ENCODE results near the gene FAM200B.

The FAM200B gene

DNA sequence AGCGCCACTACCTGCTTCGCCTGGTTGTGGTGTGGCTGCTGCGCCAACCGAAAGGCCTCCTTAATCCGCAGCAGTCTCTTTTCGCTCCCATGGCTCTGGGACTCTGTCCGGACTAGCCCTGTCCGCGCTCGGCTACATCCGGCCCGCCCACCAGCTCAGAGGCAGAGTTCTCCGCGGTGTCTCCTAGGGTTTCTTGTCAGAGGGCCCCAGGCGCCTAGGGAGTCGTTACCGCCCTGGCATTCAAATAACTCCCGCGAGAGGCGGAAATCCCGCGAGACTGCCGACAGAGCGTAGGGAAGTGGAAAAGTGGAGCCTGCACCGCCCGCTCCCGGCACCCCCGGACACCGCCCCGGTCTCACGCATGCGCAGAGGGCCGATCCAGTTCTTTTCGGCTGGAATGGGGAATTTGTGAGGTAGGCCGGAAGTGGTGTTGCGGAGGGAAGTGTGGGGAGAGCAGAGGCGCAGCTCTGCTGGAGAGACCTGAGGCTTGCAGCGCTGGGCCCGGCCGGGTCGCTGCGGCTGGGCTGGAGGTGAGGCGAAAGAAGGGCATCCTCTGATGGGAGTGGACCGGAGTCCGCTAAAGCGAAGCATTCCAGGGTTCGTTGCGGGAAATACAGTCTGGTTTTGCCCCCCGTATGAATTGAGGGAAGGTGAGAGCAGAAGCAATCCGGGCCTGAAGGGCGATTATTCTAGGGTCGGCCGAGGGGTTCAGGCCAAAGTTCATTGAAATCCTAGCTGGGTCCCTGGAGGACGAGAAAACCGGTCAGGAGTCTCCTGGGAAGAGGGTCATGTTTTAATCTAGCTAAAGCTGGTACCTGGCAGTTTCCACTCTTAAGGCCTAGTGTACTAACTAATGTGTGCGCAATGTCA, at the start of gene FAM200B:
TSS of gene FAM200B (plus strand) at position 456 of the 870 bp plus-strand sequence. CDS start 5,151 bp downstream, outside the sequence.
- peak; percentile 97 for DNase-seq

GRCh38 chr4:15636818-15637217, 44.8 kb upstream of the FAM200B start:
- DNase-seq: no peak

- DNase-seq: no peak
Measured at GRCh38 chr4:15638418-15638817, 43.2 kb upstream of the FAM200B start.

- no peak for DNase-seq
Measured at GRCh38 chr4:15648600-15648999, 33.0 kb upstream of the FAM200B start.

DNA sequence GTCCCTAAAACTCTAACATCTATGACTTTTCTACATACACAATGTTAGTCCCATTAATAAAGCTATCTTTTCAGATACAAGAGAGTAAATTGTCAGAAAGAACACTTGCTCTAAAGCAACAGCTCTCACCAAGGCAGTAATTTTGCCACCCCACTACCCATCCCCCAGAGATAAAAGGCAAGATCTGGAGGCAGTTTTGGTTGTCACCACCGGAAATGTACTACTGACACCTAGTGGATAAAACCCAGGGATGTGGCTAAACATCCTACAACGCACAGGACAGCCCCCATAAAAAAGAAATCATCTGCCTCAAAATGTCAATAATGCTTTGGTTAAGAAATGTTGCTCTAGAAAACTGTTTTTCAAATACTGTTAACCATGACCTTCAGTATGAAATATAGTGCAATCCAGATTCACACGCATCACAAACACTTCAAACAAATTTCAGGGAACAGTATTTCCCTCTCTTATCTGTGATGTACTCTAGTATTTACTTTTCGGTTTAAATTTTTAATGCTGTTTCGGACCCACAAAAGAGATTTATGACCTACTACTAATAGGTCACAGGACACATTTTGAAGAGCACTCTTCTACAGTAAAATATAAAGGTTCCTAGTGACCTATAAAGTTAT, 31.6 kb upstream of the FAM200B start:
- DNase-seq: peak; percentile 39

GRCh38 chr4:15651676-15652075, 30.0 kb upstream of the FAM200B start:
- no peak for DNase-seq

DNA sequence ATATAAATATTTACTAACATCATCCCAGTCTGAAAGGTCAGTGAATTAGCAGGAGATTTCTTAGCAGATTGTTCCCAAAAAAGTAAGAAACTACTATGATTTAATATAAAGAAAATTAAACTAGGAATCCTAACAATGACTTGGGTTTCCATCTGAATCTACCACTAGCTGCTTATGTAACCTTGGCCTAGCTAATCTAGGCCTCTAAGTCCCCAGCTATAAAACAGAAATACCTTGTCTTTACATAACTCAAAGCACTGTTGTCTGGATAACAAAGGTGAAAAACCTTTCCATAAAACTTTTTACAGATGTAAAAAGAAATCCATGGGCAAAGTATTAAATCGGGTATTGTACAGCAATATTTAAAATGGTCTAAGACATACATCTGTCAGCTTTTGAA, 29.4 kb upstream of the FAM200B start:
- no peak for DNase-seq

DNA sequence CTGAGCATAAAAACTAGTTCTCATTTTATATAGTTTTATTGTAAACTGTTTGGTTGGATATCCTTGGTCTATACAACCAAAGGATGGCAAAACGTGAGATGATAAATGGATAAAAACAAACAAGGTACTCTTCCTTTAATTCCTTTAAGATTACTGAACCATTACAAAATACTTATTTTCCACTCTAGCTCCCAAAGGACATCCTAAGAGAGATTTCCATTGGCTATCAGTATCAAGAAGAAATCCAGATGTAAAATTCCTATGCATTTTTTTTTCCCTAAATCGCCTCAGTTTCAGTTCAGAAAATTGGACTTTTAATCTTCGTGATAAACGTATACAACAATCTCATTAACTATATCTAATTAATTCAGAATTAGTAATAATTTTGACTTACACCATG, 28.8 kb upstream of the FAM200B start:
- no peak for DNase-seq

- no peak for DNase-seq
Measured at GRCh38 chr4:15653420-15653819, 28.2 kb upstream of the FAM200B start.

GRCh38 chr4:15653864-15654592, 27.6 kb upstream of the FAM200B start:
- DNase-seq: peak; percentile 27

GRCh38 chr4:15654593-15655222, 26.9 kb upstream of the FAM200B start:
- peak; percentile 71 for DNase-seq

DNA sequence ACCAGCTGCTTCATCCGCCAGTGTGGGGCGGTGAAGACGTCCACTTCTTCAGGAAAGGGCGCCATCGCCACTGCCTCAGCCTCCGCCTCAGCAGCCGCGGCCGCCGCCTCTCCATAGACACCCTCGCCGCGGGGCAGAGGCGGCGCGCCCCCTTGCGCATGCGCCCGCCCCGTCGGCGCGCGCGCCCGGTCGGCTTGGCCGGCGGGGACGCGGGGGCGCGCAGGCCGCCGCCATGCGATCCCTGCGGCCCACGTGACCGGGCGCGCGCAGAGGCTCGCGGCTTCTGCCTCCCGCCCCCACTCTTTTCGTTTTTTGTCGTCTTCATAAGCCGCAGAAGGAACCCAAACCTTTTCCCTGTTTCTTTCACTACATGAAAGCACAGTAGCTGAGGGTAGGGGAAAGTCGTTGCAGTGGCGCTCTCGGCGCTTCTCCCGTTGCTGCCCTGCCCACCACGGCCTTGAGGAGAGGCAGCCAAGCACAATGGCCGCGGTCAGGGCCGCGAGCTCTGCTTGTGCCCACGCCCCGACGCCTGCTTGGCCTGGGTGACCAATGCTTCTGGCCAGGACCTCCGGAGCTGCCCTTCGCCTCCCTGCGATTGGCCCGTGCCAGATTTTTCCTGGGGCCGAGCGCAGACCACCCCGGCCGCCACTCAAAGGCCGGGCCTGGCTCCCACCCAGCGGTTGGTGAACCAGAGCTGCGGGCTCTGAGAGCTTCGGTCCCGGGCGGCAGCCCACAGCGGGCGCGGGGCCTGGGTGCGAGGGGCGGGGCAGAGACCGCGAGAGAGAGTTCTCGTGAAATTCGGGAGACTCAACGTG, 26.2 kb upstream of the FAM200B start, which contains the start of gene FBXL5:
TSS of gene FBXL5 (minus strand) at position 135 of the 815 bp plus-strand sequence. CDS start at position 65, 70 bp downstream.
- DNase-seq: peak; percentile 73

DNA sequence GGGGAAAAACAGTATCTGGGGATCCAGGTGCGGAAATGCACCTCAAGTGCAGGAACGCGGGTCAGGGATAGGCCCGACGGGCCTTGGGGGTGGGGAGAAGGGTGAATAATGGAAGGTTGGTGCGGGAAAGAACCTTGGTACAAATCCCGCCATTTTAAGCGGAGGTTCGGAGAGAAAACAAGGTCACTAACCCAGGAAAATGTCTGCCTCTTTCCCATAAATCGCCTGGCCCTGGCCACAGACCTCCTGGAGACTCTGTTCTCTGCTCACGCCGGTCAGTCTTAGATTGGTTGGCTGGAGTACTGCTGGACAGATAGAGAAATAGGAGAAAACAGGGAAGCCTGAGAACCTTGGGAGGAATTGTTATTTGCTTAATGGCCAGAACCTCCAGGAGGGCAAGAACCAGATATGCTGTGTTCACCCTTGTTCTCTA, 25.6 kb upstream of the FAM200B start:
- no peak for DNase-seq

DNA sequence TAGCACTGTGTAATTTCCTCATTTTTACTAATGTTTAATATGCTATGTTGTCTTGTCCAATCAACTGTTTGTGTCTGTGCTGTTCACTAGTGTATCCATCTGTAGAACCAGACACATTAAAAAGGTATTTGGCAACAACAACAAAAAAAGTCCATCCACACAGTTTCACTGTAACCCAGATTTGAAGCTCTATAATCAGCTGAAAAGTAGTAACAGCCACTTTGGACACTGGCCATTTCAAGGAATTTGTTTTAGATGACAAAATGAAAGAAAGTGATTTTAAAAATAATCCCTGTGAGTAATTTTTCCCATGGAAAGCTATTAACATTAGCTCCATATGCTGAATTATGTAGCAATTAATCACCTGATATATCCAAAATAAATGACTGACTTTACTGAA, 24.3 kb upstream of the FAM200B start:
- DNase-seq: no peak

- peak; percentile 16 for DNase-seq
Measured at GRCh38 chr4:15658136-15658770, 23.4 kb upstream of the FAM200B start.

- DNase-seq: no peak
Measured at GRCh38 chr4:15658781-15659180, 22.8 kb upstream of the FAM200B start.

GRCh38 chr4:15659768-15660570, 21.7 kb upstream of the FAM200B start:
- DNase-seq: peak; percentile 21

- peak; percentile 23 for DNase-seq
Measured at GRCh38 chr4:15665753-15666365, 15.8 kb upstream of the FAM200B start.

- no peak for DNase-seq
Measured at GRCh38 chr4:15667006-15667405, 14.6 kb upstream of the FAM200B start.

All from NK-92 treated with Interleukin-12 subunit alpha and Interleukin-12 subunit beta, amount 100 ng/mL, for 24 hours (cell line).